GM12873 (cell line): ENCODE measurements around the gene EPC1.

Source experiments
- CTCF ChIP-seq: IDR thresholded peaks from 2 replicates; pipeline ENCODE4 v1.5.1; 2012; ENCODE audit warnings: low read depth, mild to moderate bottlenecking, moderate library complexity, low read length, control low read depth; ENCODE audit not compliant: insufficient read depth; ENCODE audit errors: missing control alignments

Gene EPC1

DNA sequence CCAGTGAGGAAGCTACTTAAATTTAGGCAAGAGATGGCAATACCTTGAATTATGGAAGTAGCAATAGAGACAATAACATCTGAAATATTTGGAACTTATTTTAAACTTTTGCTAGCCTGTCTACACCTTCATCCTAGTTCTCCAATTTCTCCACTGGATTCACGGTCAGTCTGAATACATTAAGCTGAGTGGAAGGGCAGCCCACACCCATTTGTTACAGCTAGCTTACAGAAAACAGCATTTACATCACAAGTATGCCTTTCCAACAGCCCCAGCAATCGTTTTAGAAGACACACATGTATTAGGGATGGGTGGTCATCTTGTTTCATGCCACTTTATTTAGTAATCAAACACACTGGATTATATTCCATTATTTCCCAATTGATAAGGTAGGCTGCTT is 16.7 kb downstream of the EPC1 start:
- no peak for TF ChIP-seq CTCF

GRCh38 chr10:32329061-32329460 is 17.9 kb downstream of the EPC1 start:
- no peak for TF ChIP-seq CTCF

- TF ChIP-seq CTCF = no peak
These were observed 18.5 kb downstream of the EPC1 start for GRCh38 chr10:32328499-32328898.

DNA sequence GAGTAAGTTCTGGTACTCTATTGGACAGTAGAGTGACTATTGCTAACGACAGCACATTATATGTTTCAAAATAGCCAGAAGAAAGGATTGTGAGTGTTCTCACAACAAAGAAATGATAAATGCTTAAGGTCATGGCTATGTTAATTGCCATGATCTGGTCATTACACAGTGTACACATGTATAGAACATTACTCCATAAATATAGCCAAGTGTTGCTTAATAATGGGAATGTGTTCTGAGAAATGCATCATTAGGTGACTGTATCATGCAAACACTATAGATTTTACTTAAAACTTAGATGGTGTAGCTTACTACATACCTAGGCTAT is 19.6 kb downstream of the EPC1 start:
- TF ChIP-seq CTCF = no peak

- TF ChIP-seq CTCF = no peak
These were observed 20.1 kb downstream of the EPC1 start for GRCh38 chr10:32326680-32327363.

GRCh38 chr10:32326119-32326518 is 20.8 kb downstream of the EPC1 start:
- no peak for TF ChIP-seq CTCF

DNA sequence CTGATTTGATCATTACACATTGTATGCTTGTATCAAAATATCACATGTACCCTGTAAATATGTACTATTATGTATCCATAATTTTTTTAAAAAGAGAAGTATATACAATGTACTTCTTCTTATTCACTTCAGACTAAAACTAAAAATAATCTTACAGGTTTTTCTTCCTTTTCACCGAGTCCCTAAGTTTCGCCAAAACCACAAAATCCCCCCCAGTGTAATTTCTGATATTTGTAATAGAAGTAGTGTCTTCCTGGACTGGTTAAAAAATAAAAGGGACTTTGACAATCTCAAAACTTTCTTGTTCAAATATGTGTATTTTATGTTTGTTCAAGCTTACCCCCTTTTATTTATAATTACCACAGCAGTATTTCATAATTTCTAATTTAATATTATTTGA is 23.9 kb downstream of the EPC1 start:
- no peak for TF ChIP-seq CTCF
